Measurements from ENCODE around the gene GRM5.
"Not testable (repeated sequence)": the region's sequence is repeated elsewhere in the genome, so short reads cannot be mapped to it uniquely, and the experiment has no call there.

GRM5 gene

GRCh38 chr11:88835709-88836108 lies 230.1 kb downstream of the GRM5 start:
- DNase-seq (ENCODE audit: low spot score): not testable (repeated sequence)

- DNase-seq (ENCODE audit: low spot score): no peak
These were observed 234.4 kb downstream of the GRM5 start for GRCh38 chr11:88831303-88831890.

- no peak for DNase-seq (ENCODE audit: low spot score)
These were observed 238.6 kb downstream of the GRM5 start for GRCh38 chr11:88827018-88827676.

GRCh38 chr11:88819616-88820015 lies 246.2 kb downstream of the GRM5 start:
- no peak for DNase-seq (ENCODE audit: low spot score)

- no peak for DNase-seq (ENCODE audit: low spot score)
These were observed 246.8 kb downstream of the GRM5 start for GRCh38 chr11:88818978-88819377.

- no peak for DNase-seq (ENCODE audit: low spot score)
These were observed 250.3 kb downstream of the GRM5 start for GRCh38 chr11:88815505-88815904.

- DNase-seq (ENCODE audit: low spot score): no peak
These were observed 251.7 kb downstream of the GRM5 start for GRCh38 chr11:88814076-88814475.

GRCh38 chr11:88813233-88813915 lies 252.4 kb downstream of the GRM5 start:
- DNase-seq (ENCODE audit: low spot score): no peak

- no peak for DNase-seq (ENCODE audit: low spot score)
These were observed 255.2 kb downstream of the GRM5 start for GRCh38 chr11:88810420-88811097.

GRCh38 chr11:88809126-88809525 lies 256.7 kb downstream of the GRM5 start:
- DNase-seq (ENCODE audit: low spot score): no peak

GRCh38 chr11:88807349-88807748 lies 258.4 kb downstream of the GRM5 start:
- no peak for DNase-seq (ENCODE audit: low spot score)

- DNase-seq (ENCODE audit: low spot score): no peak
These were observed 259.4 kb downstream of the GRM5 start for GRCh38 chr11:88806410-88806809.

GRCh38 chr11:88801484-88802123 lies 264.2 kb downstream of the GRM5 start:
- DNase-seq (ENCODE audit: low spot score): no peak

GRCh38 chr11:88799771-88800500 lies 265.8 kb downstream of the GRM5 start:
- DNase-seq (ENCODE audit: low spot score): no peak

- no peak for DNase-seq (ENCODE audit: low spot score)
These were observed 275.6 kb downstream of the GRM5 start for GRCh38 chr11:88790182-88790581.

- DNase-seq (ENCODE audit: low spot score): no peak
These were observed 286.2 kb downstream of the GRM5 start for GRCh38 chr11:88779577-88779976.

GRCh38 chr11:88770475-88771079 lies 295.2 kb downstream of the GRM5 start:
- DNase-seq (ENCODE audit: low spot score): no peak

GRCh38 chr11:88744140-88744539 lies 321.6 kb downstream of the GRM5 start:
- DNase-seq (ENCODE audit: low spot score): no peak

- DNase-seq (ENCODE audit: low spot score): no peak
These were observed 326.3 kb downstream of the GRM5 start for GRCh38 chr11:88739524-88739923.

- no peak for DNase-seq (ENCODE audit: low spot score)
These were observed 356.2 kb downstream of the GRM5 start for GRCh38 chr11:88709567-88709966.

- DNase-seq (ENCODE audit: low spot score): no peak
These were observed 361.3 kb downstream of the GRM5 start for GRCh38 chr11:88704485-88704884.

Data from germinal center (tissue), 1 donor.